Prostate gland (tissue), 2 donors: ENCODE results near the gene MCEMP1. TPM values are rescaled to one million over a fixed set of nuclear protein-coding genes. Genes with fewer than 3 reads are reported as not detected.
"Not testable (repeated sequence)": the region's sequence is repeated elsewhere in the genome, so short reads cannot be mapped to it uniquely, and the experiment has no call there.

Experiments
- DNase-seq: peaks from one replicate; pipeline ENCODE4 v3.0.0-alpha.2; 2019; ENCODE audit warnings: low spot score
- H3K27ac ChIP-seq, 2 donors: fragments of 200-600 bp; sonication (generic); 2 replicates each; pipeline ENCODE4 v1.5.1; 2017 to 2019
- H3K27me3 ChIP-seq: fragments of 200-600 bp; sonication (generic); replicated peaks from 2 replicates; pipeline ENCODE4 v1.5.1; 2019; ENCODE audit not compliant: insufficient read depth
- H3K36me3 ChIP-seq, 2 donors: fragments of 200-600 bp; sonication (generic); 1 replicate in 1 of 2; 2 replicates in 1 of 2; pipeline versions ENCODE4 v1.5.1 to v1.8.1; 2017 to 2019
- H3K4me1 ChIP-seq: fragments of 200-600 bp; sonication (generic); replicated peaks from 2 replicates; pipeline ENCODE4 v1.5.1; 2019
- H3K4me3 ChIP-seq, 2 donors: fragments of 200-600 bp; sonication (generic); 2 replicates each; pipeline ENCODE4 v1.5.1; 2017 to 2019
- H3K9me3 ChIP-seq: fragments of 200-600 bp; sonication (generic); 2 replicates; pipeline ENCODE4 v1.5.1; 2017
- POLR2A ChIP-seq: fragments of 450-650 bp; IDR thresholded peaks from one replicate; pipeline ENCODE4 v1.6.1; 2016; ENCODE audit warnings: antibody characterized with exemption, mild to moderate bottlenecking
- POLR2AphosphoS5 ChIP-seq: sonication (generic); formaldehyde crosslinking; IDR thresholded peaks from one replicate; pipeline ENCODE4 v1.6.1; 2017; ENCODE audit warnings: antibody characterized with exemption
- WGBS: methylation state at CpG from one replicate; pipeline ENCODE4 v1.1.5; 2018; 5-methylcytosine and 5-hydroxymethylcytosine counted together
- intact Hi-C: fragments of 100-400 bp; cut with DNase I; formaldehyde crosslinking; loops from one replicate; pipeline ENCODE4 v1.14.2; 2022
- total RNA-seq, 2 donors: library from RNA; depleted of rRNA; stranded (reverse); fragments of >200 nt; gene quantifications; one replicate each; pipeline ENCODE4 v1.1.0, GENCODE V29; 2016
- TF ChIP-seq, protein P1 (sequence below), 4 experiments: fragments of 200-600 bp in 2 of 4; fragments of 450-650 bp in 2 of 4; sonication (generic) in 2 of 4; IDR thresholded peaks; 1 replicate in 3 of 4; 2 replicates in 1 of 4; pipeline ENCODE4 v1.5.1; 2016 to 2019; ENCODE audit warnings: antibody characterized with exemption in 4 of 4, mild to moderate bottlenecking in 2 of 4, moderate library complexity in 2 of 4

The MCEMP1 gene
- total RNA-seq, 2 donors from 2014 or later: 0.28 TPM; not detected in 1

DNA sequence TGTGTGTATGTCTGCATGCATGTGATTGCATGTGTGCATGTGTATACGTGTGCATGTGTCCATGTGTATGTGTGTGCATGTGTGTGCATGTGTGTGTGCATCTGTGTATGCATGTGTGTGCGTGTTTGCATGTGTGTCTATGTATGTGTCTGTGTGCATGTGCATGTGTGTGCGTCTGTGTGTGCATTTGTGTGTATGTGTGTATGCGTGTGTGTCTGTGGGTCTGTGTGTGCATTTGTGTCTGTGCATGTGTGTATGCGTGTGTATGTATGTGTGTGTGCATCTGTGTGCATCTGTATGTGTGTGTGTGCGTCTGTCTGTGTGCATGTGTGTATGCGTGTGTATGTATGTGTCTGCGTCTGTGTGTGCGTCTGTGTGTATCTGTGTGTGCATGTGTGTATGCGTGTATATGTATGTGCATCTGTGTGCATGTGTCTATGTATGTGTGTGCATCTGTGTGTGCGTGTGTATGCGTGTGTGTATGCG lies 37.0 kb upstream of the MCEMP1 start:
- H3K27ac ChIP-seq: no peak overlapping the region
- intact Hi-C loops: loop anchor here (10.0 kb wide), 1 partner anchor 545 kb away; no protein-coding TSS in a partner anchor
- H3K27me3 ChIP-seq: no peaks in the 10 kb centered on the region
- WGBS: 91% methylated on average over 13 of the region's 13 CpGs
- TF ChIP-seq POLR2AphosphoS5: no peak
- no peak for TF ChIP-seq POLR2A
- TF ChIP-seq, protein P1, sequence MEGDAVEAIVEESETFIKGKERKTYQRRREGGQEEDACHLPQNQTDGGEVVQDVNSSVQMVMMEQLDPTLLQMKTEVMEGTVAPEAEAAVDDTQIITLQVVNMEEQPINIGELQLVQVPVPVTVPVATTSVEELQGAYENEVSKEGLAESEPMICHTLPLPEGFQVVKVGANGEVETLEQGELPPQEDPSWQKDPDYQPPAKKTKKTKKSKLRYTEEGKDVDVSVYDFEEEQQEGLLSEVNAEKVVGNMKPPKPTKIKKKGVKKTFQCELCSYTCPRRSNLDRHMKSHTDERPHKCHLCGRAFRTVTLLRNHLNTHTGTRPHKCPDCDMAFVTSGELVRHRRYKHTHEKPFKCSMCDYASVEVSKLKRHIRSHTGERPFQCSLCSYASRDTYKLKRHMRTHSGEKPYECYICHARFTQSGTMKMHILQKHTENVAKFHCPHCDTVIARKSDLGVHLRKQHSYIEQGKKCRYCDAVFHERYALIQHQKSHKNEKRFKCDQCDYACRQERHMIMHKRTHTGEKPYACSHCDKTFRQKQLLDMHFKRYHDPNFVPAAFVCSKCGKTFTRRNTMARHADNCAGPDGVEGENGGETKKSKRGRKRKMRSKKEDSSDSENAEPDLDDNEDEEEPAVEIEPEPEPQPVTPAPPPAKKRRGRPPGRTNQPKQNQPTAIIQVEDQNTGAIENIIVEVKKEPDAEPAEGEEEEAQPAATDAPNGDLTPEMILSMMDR (IDR thresholded peaks at IDR 0.05): no peak
- no peak overlapping the region for H3K4me3 ChIP-seq
- H3K4me1 ChIP-seq: no peaks in the 10 kb centered on the region
- no peaks in the 10 kb centered on the region for H3K36me3 ChIP-seq
- DNase-seq: no peak
- no peaks in the 10 kb centered on the region for H3K9me3 ChIP-seq

DNA sequence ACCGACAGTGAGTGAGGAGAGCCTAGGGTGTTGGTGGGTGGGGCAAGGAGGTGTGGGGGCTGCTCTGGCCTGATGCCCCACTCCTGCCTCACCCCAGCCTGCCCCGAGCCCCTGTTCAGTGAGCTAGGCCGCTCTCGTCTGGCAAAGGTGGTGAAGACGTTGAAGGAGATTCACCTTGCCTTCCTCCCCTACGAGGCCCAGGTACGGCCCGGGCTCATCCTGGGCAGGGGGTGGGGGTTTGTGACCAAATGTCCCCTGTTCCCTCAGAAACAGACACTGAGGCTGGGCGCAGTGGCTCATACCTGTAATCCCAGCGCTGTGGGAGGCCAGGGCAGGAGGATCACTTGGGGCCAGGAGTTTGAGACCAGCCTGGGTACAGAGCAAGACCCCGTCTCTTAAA lies 36.1 kb upstream of the MCEMP1 start:
- Histone ChIP-seq H3K27me3 (no peaks in the 10 kb centered on the region), H3K27ac (no peak overlapping the region), H3K4me3 (no peak overlapping the region), H3K9me3 (no peaks in the 10 kb centered on the region), H3K36me3 (no peaks in the 10 kb centered on the region), H3K4me1 (no peaks in the 10 kb centered on the region)
- WGBS: 93% methylated on average over 10 of the region's 11 CpGs
- intact Hi-C loops: no loop called here
- no peak for TF ChIP-seq POLR2AphosphoS5
- DNase-seq: no peak

DNA sequence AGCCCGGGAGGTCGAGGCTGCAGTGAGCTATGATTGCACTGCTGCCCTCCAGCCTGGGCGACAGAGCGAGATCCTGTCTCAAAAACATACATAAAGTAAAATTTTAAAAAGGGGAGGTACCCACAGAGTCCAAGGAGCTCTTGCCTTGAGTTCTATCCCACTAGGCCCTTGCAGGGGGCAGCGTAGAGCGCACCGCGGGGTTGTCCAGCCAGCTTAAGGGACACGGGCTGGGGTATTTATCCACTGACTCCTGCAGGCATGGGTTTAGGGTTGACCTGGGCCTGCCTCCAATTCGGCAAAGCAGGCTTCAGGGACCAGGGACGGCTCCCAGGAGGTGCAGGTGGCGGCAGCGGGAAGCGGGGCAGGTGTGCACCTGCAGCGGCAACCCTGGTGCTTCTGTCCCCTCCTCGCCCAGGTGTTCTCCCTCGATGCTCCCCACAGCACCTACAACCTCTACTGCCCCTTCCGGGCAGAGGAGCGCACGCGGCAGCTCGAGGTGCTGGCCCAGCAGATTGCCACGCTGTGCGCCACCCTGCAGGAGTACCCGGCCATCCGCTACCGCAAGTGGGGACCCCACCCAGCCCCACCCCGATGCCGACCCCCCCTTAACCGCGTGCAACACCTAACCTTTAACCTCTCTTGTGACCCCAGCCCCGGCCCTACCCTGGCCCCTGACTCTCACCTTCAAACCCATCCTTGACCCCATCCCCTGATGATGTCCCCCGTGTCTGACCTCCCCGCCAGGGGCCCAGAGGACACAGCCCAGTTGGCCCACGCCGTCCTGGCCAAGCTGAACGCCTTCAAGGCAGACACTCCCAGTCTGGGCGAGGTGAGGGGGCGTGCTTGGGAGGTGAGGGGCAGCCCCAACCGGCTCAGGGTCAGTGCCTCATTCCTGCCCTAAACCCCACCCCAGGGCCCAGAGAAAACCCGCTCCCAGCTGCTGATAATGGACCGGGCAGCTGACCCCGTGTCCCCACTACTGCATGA lies 35.3 kb upstream of the MCEMP1 start:
- Histone ChIP-seq H3K4me3 (no peak overlapping the region), H3K4me1 (no peaks in the 10 kb centered on the region), H3K36me3 (no peaks in the 10 kb centered on the region), H3K27me3 (no peaks in the 10 kb centered on the region), H3K27ac (no peak overlapping the region), H3K9me3 (no peaks in the 10 kb centered on the region)
- no peak for DNase-seq
- WGBS: 87% methylated on average over 40 of the region's 43 CpGs
- intact Hi-C loops: no loop called here
- TF ChIP-seq POLR2A: no peak
- TF ChIP-seq, protein P1 (IDR thresholded peaks at IDR 0.05): no peak
- no peak for TF ChIP-seq POLR2AphosphoS5

DNA sequence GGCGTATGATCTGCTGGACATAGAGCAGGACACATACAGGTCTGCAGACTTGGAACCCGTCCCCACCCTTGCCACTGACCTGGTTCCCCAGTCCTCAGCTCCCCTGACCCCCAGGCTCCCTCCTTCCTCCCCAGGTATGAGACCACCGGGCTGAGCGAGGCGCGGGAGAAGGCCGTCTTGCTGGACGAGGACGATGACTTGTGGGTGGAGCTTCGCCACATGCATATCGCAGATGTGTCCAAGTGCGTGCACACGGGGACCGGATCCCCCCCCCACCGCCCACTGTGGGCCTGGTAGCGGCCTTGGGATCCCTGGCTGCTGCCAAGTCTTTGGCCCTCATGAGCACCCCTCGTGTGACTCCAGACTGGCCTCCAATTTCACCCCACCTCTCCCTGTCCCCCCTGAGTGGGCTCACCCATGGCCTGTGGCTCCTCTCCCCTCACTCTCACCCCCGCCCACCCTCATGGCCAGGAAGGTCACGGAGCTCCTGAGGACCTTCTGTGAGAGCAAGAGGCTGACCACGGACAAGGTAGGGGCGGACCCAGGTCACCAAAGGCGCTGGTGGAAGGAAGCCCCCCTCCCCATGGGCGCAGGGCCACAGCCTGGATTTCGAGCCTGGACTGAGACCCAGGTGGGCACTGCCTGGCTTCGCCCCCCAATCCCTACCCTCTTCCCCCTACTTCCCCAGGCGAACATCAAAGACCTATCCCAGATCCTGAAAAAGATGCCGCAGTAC lies 34.4 kb upstream of the MCEMP1 start:
- intact Hi-C loops: no loop called here
- H3K9me3 ChIP-seq: no peaks in the 10 kb centered on the region
- 88% methylated on average over 24 of the region's 27 CpGs for WGBS
- no peaks in the 10 kb centered on the region for H3K36me3 ChIP-seq
- no peaks in the 10 kb centered on the region for H3K4me1 ChIP-seq
- no peak for DNase-seq
- no peak overlapping the region for H3K27ac ChIP-seq
- TF ChIP-seq, protein P1 (IDR thresholded peaks at IDR 0.05): no peak
- TF ChIP-seq POLR2AphosphoS5 (no peak), POLR2A (no peak)
- H3K27me3 ChIP-seq: no peaks in the 10 kb centered on the region
- no peak overlapping the region for H3K4me3 ChIP-seq

DNA sequence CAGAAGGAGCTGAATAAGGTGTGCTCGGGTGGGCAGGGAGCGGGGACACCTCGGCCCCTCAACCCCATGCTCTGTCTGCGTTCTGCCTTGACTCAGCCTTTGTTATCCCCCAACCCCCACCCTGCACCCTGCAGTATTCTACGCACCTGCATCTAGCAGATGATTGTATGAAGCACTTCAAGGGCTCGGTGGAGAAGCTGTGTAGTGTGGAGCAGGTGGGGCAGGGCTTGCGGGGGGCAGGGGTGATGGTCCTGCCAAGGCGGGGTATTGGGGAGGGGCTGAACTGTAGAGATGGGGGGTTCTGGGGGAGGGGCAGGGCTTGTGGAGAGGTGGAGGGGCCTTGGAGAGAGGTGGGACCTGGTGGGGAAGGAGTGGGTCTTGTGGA lies 33.9 kb upstream of the MCEMP1 start:
- intact Hi-C loops: no loop called here
- H3K9me3 ChIP-seq: no peaks in the 10 kb centered on the region

DNA sequence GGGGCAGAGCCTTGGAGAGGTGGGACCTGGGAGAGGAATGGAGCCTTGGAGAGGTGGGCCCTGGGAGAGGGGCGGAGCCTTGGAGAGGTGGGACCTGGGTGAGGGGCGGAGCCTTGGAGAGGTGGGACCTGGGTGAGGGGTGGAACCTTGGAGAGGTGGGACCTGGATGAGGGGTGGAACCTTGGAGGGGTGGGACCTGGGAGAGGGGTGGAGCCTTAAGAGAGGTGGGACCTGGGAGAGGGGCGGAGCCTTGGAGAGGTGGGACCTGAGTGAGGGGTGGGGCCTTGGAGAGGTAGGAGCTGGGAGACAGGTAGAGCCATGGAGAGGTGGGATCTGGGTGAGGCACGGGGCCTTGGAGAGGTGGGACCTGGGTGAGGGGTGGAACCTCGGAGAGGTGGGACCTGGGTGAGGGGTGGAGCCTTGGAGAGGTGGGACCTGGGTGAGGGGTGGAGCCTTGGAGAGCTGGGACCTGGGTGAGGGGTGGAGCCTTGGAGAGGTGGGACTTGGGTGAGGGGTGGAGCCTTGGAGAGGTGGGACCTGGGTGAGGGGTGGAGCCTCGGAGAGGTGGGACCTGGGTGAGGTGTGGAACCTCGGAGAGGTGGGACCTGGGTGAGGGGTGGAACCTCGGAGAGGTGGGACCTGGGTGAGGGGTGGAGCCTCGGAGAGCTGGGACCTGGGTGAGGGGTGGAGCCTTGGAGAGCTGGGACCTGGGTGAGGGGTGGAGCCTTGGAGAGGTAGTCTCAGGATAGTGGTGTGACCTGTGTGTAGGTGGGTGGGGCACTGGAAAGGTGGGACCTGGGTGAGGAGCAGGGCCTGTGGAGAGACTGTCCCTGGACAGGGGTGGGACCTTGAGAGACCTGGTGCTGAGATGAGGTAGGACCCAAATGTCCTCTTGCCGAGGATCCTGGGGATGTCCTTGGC lies 33.0 kb upstream of the MCEMP1 start:
- H3K27ac ChIP-seq, intact Hi-C loops: not testable (repeated sequence)

More for the DNA sequence above, 33.9 kb upstream of the MCEMP1 start:
- Histone ChIP-seq H3K27ac (no peak overlapping the region), H3K4me1 (no peaks in the 10 kb centered on the region), H3K36me3 (no peaks in the 10 kb centered on the region), H3K4me3 (no peak overlapping the region), H3K27me3 (no peaks in the 10 kb centered on the region)
- TF ChIP-seq POLR2A: no peak
- TF ChIP-seq, protein P1 (IDR thresholded peaks at IDR 0.05): no peak
- no peak for TF ChIP-seq POLR2AphosphoS5
- 91% methylated on average over 8 of the region's 8 CpGs for WGBS
- DNase-seq: no peak

More for the DNA sequence above, 33.0 kb upstream of the MCEMP1 start:
- not testable (repeated sequence) for DNase-seq, H3K4me3 ChIP-seq, H3K4me1 ChIP-seq, H3K36me3 ChIP-seq, H3K9me3 ChIP-seq, H3K27me3 ChIP-seq
- 64% methylated on average over 10 of the region's 10 CpGs for WGBS
